Measurements from ENCODE around the gene ZBED5. TPM values are rescaled to one million over a fixed set of nuclear protein-coding genes. Genes with fewer than 3 reads are reported as not detected.
A peak's percentile ranks its signal among the peaks of the same experiment; 100 is the strongest.

Gene ZBED5
- total and polyA plus RNA-seq, 9 of the 15 experiments (the other 6 are each of a cell fraction or from before 2014, with no cell fraction given), result 12.4 to 70.7 (median 26.8) TPM

DNA sequence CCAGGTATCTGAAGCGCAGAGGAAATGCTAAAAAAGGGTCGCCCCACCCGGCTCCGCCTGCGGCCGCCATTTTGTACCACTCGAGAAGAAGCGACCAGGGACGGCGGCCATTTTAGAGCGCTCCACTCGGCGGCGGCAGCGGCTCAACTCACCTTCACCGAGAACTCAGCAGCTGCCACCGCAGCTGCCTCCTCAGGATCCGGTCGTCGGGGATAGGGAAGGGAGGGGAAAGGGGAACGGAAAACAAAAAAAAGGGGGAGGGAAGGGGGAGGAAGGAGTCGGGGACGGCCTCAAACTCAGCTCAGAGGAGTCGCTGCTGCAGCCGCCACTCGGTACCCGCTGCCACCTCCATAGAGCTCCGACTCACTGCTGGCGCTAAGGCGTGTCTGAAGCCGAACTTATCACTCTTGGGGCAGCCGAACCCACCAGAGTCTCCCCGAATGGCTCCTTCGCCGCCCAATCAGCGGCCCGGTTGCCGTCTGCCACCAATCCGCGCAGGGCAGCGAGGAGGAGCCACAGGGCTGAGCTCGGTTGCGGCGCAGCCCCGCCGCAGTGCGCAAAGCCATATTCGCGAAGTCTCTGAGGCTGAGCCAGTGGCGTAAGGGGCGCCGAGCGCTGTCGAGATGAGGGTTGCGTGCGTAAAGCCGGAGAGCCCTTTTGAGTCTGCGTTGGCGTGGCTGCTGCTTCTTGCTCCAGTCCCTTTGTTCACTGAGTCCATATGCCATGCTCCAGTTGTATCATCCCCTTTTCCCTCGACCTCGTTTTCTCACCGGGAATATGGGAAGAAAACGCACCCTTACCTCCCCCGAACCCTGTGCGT, 49.1 kb downstream of the ZBED5 start, which contains the start of gene EIF4G2 (continued):
- TF ChIP-seq, protein P1, sequence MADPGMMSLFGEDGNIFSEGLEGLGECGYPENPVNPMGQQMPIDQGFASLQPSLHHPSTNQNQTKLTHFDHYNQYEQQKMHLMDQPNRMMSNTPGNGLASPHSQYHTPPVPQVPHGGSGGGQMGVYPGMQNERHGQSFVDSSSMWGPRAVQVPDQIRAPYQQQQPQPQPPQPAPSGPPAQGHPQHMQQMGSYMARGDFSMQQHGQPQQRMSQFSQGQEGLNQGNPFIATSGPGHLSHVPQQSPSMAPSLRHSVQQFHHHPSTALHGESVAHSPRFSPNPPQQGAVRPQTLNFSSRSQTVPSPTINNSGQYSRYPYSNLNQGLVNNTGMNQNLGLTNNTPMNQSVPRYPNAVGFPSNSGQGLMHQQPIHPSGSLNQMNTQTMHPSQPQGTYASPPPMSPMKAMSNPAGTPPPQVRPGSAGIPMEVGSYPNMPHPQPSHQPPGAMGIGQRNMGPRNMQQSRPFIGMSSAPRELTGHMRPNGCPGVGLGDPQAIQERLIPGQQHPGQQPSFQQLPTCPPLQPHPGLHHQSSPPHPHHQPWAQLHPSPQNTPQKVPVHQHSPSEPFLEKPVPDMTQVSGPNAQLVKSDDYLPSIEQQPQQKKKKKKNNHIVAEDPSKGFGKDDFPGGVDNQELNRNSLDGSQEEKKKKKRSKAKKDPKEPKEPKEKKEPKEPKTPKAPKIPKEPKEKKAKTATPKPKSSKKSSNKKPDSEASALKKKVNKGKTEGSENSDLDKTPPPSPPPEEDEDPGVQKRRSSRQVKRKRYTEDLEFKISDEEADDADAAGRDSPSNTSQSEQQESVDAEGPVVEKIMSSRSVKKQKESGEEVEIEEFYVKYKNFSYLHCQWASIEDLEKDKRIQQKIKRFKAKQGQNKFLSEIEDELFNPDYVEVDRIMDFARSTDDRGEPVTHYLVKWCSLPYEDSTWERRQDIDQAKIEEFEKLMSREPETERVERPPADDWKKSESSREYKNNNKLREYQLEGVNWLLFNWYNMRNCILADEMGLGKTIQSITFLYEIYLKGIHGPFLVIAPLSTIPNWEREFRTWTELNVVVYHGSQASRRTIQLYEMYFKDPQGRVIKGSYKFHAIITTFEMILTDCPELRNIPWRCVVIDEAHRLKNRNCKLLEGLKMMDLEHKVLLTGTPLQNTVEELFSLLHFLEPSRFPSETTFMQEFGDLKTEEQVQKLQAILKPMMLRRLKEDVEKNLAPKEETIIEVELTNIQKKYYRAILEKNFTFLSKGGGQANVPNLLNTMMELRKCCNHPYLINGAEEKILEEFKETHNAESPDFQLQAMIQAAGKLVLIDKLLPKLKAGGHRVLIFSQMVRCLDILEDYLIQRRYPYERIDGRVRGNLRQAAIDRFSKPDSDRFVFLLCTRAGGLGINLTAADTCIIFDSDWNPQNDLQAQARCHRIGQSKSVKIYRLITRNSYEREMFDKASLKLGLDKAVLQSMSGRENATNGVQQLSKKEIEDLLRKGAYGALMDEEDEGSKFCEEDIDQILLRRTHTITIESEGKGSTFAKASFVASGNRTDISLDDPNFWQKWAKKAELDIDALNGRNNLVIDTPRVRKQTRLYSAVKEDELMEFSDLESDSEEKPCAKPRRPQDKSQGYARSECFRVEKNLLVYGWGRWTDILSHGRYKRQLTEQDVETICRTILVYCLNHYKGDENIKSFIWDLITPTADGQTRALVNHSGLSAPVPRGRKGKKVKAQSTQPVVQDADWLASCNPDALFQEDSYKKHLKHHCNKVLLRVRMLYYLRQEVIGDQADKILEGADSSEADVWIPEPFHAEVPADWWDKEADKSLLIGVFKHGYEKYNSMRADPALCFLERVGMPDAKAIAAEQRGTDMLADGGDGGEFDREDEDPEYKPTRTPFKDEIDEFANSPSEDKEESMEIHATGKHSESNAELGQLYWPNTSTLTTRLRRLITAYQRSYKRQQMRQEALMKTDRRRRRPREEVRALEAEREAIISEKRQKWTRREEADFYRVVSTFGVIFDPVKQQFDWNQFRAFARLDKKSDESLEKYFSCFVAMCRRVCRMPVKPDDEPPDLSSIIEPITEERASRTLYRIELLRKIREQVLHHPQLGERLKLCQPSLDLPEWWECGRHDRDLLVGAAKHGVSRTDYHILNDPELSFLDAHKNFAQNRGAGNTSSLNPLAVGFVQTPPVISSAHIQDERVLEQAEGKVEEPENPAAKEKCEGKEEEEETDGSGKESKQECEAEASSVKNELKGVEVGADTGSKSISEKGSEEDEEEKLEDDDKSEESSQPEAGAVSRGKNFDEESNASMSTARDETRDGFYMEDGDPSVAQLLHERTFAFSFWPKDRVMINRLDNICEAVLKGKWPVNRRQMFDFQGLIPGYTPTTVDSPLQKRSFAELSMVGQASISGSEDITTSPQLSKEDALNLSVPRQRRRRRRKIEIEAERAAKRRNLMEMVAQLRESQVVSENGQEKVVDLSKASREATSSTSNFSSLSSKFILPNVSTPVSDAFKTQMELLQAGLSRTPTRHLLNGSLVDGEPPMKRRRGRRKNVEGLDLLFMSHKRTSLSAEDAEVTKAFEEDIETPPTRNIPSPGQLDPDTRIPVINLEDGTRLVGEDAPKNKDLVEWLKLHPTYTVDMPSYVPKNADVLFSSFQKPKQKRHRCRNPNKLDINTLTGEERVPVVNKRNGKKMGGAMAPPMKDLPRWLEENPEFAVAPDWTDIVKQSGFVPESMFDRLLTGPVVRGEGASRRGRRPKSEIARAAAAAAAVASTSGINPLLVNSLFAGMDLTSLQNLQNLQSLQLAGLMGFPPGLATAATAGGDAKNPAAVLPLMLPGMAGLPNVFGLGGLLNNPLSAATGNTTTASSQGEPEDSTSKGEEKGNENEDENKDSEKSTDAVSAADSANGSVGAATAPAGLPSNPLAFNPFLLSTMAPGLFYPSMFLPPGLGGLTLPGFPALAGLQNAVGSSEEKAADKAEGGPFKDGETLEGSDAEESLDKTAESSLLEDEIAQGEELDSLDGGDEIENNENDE (IDR thresholded peaks at IDR 0.05; ENCODE audit: low read depth, low read length), result no peak
- TF ChIP-seq ZNF12 (CRISPR knock-in tag; IDR thresholded peaks at IDR 0.05) (no peak), HDAC1 (IDR thresholded peaks at IDR 0.05) (peak in 1 of 2 experiments; percentile 81; a peak in 2 of 4 replicates), TCF7 (IDR thresholded peaks at IDR 0.05; ENCODE audit: borderline replicate concordance) (0 out of 2 replicates have a peak, but pooled peaks have one; percentile 59), ZNF133 (CRISPR knock-in tag; IDR thresholded peaks at IDR 0.05) (no peak), ZFPM2 (CRISPR knock-in tag; IDR thresholded peaks at IDR 0.05) (no peak), NFE2 (IDR thresholded peaks at IDR 0.05; ENCODE audit: low read depth) (0 out of 2 replicates have a peak, but pooled peaks have one; percentile 7), ZNF561 (CRISPR knock-in tag; conservative IDR thresholded peaks at IDR 0.05) (no peak), ZNF431 (CRISPR knock-in tag; IDR thresholded peaks at IDR 0.05) (no peak)
- TF ChIP-seq, protein P2, sequence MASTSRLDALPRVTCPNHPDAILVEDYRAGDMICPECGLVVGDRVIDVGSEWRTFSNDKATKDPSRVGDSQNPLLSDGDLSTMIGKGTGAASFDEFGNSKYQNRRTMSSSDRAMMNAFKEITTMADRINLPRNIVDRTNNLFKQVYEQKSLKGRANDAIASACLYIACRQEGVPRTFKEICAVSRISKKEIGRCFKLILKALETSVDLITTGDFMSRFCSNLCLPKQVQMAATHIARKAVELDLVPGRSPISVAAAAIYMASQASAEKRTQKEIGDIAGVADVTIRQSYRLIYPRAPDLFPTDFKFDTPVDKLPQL (IDR thresholded peaks at IDR 0.05; ENCODE audit: extremely low read depth, insufficient read length), result peak; percentile 95
- TF ChIP-seq, protein P3, sequence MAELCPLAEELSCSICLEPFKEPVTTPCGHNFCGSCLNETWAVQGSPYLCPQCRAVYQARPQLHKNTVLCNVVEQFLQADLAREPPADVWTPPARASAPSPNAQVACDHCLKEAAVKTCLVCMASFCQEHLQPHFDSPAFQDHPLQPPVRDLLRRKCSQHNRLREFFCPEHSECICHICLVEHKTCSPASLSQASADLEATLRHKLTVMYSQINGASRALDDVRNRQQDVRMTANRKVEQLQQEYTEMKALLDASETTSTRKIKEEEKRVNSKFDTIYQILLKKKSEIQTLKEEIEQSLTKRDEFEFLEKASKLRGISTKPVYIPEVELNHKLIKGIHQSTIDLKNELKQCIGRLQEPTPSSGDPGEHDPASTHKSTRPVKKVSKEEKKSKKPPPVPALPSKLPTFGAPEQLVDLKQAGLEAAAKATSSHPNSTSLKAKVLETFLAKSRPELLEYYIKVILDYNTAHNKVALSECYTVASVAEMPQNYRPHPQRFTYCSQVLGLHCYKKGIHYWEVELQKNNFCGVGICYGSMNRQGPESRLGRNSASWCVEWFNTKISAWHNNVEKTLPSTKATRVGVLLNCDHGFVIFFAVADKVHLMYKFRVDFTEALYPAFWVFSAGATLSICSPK (IDR thresholded peaks at IDR 0.05; ENCODE audit: borderline replicate concordance), result peak; percentile 62; the same call in 1 of the 2 replicates
